GM19193 (cell line): ENCODE results near the gene ZFYVE19.

Source experiments
- POLR2A ChIP-seq: IDR thresholded peaks from 4 replicates; pipeline ENCODE4 v1.6.1; 2011; ENCODE audit not compliant: insufficient read depth, insufficient read length; ENCODE audit errors: extremely low read depth

The ZFYVE19 gene

GRCh38 chr15:40825661-40826422 lies 19.0 kb downstream of the ZFYVE19 start:
- TF ChIP-seq POLR2A: no peak

GRCh38 chr15:40826423-40827075 lies 19.7 kb downstream of the ZFYVE19 start:
- no peak for TF ChIP-seq POLR2A

DNA sequence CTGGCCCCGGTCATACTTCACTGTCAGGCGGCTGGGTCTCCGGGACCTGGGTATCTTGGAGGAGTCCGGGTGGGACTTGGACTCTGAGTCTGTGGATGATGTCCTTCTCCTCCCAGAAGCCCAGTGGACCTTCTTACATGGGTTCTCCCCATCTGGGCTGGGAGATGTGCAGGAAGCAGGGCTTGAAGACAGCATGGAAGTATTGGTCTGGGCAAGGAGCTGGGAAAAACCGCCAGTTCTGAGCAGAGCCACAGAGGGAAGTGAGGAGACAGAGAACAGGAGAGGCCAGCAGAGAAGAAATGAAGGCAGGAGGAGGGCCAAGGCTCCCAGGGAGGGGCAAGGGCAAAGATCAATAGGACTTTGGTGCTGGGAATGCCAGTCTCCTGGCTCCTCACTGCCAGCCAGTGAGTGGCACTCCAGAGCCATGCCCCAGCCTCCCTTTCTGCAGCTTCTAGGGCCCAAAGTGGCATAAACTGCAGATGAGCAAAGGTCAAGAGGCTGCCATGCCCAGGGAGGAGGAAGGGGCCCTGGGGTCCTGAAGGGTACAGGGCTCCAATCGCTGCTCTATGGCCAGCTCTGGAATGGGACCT lies 21.7 kb downstream of the ZFYVE19 start, which contains the start of gene PPP1R14D:
PPP1R14D (minus strand) TSS at position 262 of the 590 bp plus-strand sequence; CDS start at position 195, 67 bp downstream.
- no peak for TF ChIP-seq POLR2A

DNA sequence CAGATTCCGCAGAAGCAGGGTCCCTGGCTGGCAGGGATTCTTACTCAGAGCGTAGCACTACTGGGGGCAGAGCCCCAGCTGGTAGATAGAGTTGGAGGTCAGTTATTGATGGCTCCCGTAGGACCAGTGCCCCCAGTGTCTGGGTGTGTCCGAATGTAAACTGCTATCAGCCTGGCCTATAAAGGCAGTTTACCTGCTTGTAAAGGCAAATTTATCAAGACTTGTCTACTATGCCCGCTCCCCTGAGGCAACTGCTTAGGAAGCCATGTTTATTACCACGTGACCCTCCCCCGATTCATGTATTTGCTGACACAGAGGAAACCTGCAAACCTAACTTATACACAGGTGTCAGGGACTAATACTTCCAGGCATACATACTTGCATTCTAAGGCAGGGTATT lies 22.2 kb downstream of the ZFYVE19 start:
- TF ChIP-seq POLR2A: no peak

- TF ChIP-seq POLR2A: no peak
These were observed 24.0 kb downstream of the ZFYVE19 start for GRCh38 chr15:40830884-40831283.

GRCh38 chr15:40831861-40832260 lies 25.0 kb downstream of the ZFYVE19 start:
- TF ChIP-seq POLR2A: no peak

DNA sequence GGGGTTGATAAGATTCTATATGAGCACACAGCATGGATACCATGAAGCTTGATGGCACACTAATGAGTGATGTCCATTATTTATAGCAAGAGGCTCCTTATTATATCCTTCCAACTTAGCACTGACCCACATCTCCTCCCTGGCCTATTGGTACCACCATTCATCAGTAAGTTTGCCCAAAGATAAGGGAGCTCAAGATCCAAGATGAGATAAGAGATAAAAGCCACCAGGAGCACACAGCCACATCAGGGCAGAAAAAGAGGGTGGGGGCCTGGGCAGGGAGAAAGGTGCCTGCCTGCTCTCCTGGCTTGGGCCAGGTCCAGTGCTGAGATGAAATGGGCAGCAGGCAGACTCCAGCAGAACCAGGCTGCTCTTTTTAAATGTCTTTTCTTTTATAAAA lies 26.0 kb downstream of the ZFYVE19 start:
- no peak for TF ChIP-seq POLR2A

- TF ChIP-seq POLR2A: no peak
These were observed 29.1 kb downstream of the ZFYVE19 start for GRCh38 chr15:40836020-40836419.

DNA sequence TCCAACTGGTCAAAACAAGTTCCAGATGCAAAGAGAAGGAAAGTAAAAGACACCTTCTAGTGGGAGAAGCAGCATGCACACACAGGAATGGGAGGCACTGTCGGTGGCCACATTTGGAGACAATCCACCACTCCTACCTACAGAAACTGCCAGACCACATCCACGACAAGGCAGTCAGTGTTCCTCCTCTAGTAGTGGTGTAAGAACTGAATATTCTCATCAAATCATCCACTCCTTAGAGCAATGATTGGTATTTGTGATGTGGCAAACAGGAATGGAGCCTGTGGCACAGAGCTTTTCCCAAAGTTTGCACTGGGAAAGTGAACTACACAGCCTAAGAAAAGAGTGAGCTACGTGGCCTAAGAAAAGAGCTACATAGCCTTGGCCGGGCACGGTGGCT lies 31.9 kb downstream of the ZFYVE19 start:
- TF ChIP-seq POLR2A: no peak

- TF ChIP-seq POLR2A: no peak
These were observed 34.9 kb downstream of the ZFYVE19 start for GRCh38 chr15:40841741-40842140.

DNA sequence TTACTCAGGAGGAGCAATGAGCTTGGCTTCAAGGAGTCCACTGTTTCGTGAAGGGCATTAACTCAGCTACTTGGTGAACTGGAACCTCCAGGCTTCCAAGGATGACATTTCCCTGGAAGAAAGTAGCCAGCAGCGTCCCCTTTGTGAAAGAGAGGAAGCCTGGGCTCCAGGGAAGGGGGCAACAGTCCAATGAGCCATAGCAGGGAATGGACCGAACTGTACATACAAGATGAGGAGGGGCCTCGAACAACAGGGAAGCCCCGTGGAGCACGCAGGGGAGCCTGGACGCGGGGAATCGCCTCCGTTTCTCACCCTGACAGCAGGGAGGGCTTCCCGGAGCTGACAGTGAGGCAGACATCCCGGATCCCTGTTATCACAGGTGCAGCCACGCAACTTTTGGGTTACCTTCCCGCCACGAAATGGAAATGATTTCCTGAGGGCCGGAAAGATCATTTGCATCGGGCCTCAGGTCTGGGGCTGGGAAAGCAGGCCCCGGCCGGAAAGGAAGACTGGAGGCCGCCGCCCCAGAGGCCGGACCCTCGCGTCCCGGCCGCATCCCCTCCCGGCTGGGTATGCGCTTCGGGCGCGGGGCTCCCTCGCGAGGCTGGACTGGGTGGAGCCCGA lies 36.5 kb downstream of the ZFYVE19 start:
- no peak for TF ChIP-seq POLR2A

- TF ChIP-seq POLR2A: no peak
These were observed 37.2 kb downstream of the ZFYVE19 start, which contains the start of gene SPINT1 for GRCh38 chr15:40843885-40844695. Gene SPINT1, plus strand, starts transcription at chr15:40844048. Its CDS starts 507 bp downstream, at chr15:40844555.

- no peak for TF ChIP-seq POLR2A
These were observed 37.8 kb downstream of the ZFYVE19 start for GRCh38 chr15:40844696-40845030.

DNA sequence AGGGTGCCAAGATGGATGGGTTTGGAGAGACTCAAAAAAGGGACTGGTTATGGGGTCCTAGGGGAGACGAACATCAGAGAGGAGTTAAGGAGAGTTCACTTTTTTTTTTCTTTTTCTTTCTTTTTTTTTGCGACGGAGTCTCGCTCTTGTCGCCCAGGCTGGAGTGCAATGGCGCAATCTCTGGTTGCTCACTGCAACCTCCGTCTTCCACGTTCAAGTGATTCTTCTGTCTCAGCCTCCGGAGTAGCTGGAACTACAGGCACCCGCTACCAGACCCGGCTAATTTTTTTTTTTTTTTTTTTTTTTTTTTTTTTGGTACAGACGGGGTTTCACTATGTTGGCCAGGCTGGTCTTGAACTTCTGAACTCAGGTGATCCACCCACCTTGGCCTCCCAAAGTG lies 38.1 kb downstream of the ZFYVE19 start:
- no peak for TF ChIP-seq POLR2A
